NK-92 treated with Interleukin-12 subunit alpha and Interleukin-12 subunit beta, amount 100 ng/mL, for 24 hours (cell line): ENCODE results near the gene RETN.

Experiments used
- DNase-seq: peaks from one replicate; lab custom pipeline; 2025; lab: John Stamatoyannopoulos, UW

RETN gene

GRCh38 chr19:7685546-7686445, 16.9 kb downstream of the RETN start:
- no peak for DNase-seq

- no peak for DNase-seq
Observed at GRCh38 chr19:7687177-7687576, 18.3 kb downstream of the RETN start.

GRCh38 chr19:7689165-7689564, 20.3 kb downstream of the RETN start:
- no peak for DNase-seq

DNA sequence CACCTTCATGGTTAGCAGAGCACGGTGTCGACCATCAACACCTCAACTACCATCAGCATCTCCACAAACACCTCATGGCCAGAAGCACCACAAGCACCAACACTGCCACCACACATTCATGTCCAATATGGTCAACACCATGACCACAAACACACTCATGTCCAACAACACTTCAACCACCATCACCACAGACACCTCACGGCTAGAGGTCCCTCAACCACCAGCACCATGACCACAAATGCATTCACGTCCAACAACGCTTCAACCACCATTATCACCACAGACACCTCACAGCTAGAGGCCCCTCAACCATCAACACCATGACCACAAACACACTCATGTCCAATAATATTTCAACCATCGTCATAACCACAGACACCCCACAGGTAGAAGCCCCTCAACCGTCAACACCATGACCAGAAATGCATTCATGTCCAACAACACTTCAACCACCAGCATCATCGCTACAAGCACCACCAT, 22.0 kb downstream of the RETN start:
- no peak for DNase-seq

DNA sequence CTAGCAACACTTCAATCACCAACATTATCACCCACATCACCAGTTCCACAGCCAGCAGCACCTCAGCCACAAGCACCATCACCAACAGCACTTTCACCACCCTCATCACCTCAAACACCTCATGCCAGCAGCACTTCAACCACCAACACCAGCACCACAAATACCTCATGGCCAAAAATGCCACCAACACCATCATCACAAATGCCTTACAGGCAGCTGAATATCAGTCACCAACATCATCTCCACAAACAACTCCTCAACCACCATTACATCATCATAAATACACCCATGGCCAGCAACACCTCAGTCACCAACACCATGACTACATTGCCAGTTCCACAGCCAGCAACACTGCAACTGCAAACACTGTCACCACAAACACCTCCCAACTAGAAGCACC, 22.6 kb downstream of the RETN start:
- no peak for DNase-seq

- no peak for DNase-seq
Observed at GRCh38 chr19:7692417-7693088, 23.7 kb downstream of the RETN start.

GRCh38 chr19:7694499-7694898, 25.6 kb downstream of the RETN start:
- DNase-seq: no peak

DNA sequence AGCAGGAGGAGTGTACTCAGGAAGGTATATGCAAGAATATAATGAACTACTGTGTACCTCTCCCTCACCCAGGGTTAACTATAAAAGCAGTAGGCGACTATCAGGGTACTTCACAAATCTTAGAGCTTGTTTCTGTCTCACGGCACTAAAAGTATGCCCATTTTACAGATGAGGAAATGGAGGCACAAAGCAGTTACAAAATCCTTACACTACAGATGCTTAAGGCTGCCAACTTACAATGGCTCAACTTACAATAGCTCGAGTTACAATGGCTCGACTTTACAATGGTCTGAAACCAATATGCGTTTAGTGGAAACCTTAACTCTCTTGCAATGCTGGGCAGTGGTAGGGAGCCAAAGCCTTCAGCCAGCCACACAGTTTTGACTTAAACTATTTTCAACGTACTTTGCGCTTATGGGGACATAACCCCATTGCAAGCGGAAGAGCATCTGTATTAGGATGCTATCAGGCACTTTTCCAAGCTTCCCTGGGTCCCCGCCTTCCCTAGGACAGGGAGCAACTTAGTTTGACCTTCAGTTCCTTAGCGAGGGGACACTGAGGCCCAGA, 29.0 kb downstream of the RETN start:
- DNase-seq: no peak

- DNase-seq: no peak
Observed at GRCh38 chr19:7698583-7698982, 29.7 kb downstream of the RETN start.

DNA sequence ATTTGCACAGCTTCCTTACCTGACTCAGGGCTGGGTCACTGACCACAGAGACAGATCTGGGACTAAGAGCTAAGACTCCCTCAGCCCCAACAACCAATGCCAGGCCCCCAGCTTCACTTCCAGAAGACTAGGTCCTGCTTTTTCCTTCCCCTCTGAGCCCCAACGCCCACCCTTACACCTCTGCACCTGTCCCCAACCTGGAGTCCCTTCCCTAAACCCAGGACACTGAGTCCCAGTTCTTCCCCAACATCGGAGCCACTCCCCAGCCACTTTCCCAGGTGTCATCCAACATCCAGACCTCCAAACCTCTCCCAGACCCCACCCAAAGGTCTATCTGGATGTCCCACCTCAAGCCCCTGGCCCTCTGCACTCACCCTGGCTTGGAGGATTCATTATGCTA, 30.2 kb downstream of the RETN start:
- DNase-seq: no peak

DNA sequence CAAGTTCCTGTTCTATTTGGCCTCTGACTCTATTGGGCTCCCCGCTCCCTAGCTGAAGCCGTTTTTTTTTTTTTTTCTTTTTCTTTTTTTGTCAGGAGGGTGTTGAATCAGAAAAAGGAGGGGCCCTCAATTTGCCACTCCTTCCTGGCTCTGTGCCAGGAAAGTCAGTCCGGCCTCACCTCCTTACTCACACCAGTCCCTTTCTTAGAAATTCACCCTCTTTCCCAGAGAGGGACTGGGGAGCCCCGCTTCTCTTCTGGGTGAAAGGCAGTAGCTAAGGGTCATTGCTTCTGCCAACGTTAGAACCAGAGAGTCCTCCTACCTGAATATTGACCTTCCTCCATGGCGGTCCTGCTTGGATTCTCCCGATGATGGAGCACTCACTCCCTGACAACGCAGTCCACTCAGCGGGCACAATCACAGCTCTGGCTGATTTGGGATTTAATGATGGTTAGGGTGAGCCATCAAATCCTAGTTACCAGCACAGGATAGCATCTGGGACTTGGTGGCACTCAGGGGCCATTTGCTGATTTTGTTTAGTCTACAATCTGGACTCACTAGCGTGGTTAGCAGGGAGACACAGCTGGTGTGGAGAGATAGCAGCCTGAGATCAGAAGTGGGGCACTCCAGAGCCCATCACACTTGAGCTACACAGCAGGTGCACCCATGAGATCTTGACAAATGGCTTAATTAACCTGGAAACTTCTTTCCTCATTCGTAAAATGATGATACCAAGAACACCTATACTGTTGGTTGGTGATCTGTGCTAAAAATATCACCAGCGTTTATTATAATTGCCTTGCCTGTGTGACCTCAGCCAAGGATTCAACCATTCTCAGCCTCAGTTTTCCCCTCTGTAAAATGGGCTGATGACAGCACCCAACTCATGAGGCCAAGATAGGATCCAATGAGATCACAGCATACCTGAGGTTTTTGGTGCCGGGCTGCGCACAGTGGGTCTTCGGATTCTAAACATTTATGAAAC, 30.9 kb downstream of the RETN start:
- no peak for DNase-seq

DNA sequence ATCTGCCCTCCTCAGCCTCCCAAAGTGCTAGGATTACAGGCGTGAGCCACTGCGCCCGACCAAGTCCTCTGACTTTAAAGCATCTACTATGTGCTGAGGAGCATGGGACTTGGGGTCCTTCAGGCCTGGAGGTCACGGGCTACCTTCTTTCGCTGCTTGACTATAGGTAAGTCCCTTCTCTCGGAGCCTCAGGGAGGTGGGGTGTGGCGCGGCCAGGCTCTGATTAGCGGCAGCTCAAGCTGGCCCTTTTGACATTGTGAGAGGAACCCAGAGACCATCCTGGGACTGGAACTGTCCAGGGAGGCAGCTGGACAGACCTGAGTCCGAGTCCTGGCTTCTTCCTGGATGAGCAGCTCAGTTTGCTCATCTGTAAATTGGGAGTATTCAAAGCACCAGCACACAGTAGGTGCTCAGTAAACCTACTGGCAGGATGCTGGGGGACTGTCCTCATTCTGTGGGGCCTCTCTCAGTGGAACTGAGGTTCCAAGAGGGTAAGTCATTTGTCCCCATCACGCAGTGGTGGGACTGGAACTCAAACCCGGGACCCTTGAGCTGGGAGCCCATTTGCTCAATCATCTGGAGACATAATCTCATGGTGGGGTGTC, 32.3 kb downstream of the RETN start:
- DNase-seq: no peak

- DNase-seq: no peak
Observed at GRCh38 chr19:7701654-7702457, 33.0 kb downstream of the RETN start, which contains the start of gene FCER2. Gene FCER2, minus strand, starts transcription at chr19:7702131. Its CDS starts 2,371 bp downstream, at chr19:7699760.

DNA sequence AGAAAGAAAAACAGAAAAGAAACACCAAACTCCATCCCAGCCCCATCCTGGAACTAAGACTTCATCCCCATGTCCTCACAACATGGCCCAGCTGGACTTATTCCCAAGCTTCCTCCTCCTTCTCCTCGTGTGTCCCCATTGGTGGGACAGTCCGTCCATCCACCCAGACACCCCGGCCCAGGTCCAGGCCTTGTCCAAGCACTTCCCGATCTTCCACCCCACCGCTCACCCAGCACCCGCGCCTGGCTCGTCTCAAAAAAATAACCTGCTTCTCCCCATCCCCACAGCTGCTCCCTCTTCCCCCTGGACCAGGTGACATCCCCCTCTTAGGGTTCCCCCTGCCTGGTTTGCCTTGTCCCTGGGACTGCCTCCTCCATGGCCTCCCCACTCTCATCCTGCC, 34.5 kb downstream of the RETN start:
- no peak for DNase-seq

- DNase-seq: no peak
Observed at GRCh38 chr19:7704280-7705060, 35.6 kb downstream of the RETN start.

GRCh38 chr19:7705387-7706187, 36.7 kb downstream of the RETN start:
- no peak for DNase-seq

DNA sequence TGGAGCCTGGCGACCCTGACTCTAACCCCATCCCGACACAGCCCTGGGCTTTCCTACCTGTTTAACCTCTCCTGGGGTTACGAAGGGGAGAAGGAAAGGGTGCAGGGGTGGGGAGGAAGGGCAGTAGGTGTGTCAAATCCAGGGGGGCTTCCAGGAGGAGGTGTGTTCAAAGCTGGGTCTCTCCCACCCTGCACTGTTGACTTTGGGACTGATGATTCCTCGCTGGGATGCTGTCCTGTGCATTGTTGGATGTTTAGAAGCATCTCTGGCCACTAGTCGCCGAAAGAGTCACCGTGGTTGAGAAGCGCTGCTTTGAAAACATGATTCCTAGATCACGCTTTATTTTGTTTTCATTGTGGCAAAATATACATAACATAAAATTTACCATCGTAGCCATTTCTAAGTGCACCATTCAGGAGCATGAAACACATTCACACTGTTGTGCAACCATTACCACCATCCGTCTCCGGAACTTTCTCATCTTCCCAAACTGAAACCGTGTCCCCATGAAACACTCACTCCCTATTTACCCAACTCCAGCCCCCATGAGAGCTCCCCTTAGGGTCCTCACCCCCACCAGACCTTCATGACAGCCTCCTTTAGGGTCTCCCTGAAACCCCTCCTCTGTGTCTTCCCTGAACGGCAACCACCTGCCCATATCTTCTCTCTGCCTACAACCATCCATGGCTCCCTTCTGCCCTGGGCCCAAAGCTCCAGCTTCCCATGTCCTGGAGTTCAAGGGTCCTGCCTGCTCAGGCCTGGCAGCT, 37.5 kb downstream of the RETN start:
- DNase-seq: no peak

GRCh38 chr19:7706955-7707456, 38.2 kb downstream of the RETN start:
- no peak for DNase-seq
